Left lung (tissue), 10 donors: Measurements from ENCODE around the gene ELMO2. TPM values are rescaled to one million over a fixed set of nuclear protein-coding genes. Genes with fewer than 3 reads are reported as not detected.

Source experiments
- ATAC-seq: fragments of 200-7000 bp; cut with Tn5 transposase; one replicate; pipeline ENCODE4 v1.9.1; 2020; ENCODE audit warnings: moderate library complexity
- DNase-seq, 4 donors: peaks; one replicate each; pipeline ENCODE4 v3.0.0-alpha.2; 2013 to 2020
- H3K27ac ChIP-seq, 2 donors: fragments of 200-600 bp; sonication (generic) in 1 of 2; one replicate each; pipeline versions ENCODE4 v1.5.0 to v1.8.0; 2020 to 2021
- H3K27me3 ChIP-seq, 2 donors: fragments of 200-600 bp; sonication (generic) in 1 of 2; one replicate each; pipeline versions ENCODE4 v1.5.0 to v1.8.0; 2020 to 2021
- H3K36me3 ChIP-seq, 2 donors: fragments of 200-600 bp; sonication (generic) in 1 of 2; one replicate each; pipeline versions ENCODE4 v1.5.0 to v1.8.0; 2020 to 2021
- H3K4me1 ChIP-seq, 2 donors: fragments of 200-600 bp; one replicate each; pipeline ENCODE4 v1.8.0; 2021
- H3K4me3 ChIP-seq, 2 donors: fragments of 200-600 bp; sonication (generic) in 1 of 2; one replicate each; pipeline versions ENCODE4 v1.5.0 to v1.8.0; 2020 to 2021; ENCODE audit warnings: mild to moderate bottlenecking in 1 of 2
- H3K9me3 ChIP-seq, 2 donors: fragments of 200-600 bp; sonication (generic) in 1 of 2; one replicate each; pipeline versions ENCODE4 v1.5.0 to v1.8.0; 2020 to 2021
- CTCF ChIP-seq, 2 donors: fragments of 200-600 bp; sonication (generic) in 1 of 2; IDR thresholded peaks; one replicate each; pipeline versions ENCODE4 v1.5.0 to v1.8.0; 2021; ENCODE audit warnings: antibody characterized with exemption in 2 of 2
- intact Hi-C, 2 donors: fragments of 100-400 bp; cut with DNase I; formaldehyde crosslinking; loops; one replicate each; pipeline versions ENCODE4 v1.11.2 to v1.14.2; 2022
- polyA plus RNA-seq, 6 donors: library from polyadenylated mRNA; unstranded; fragments of 120-200 nt; gene quantifications; one replicate each; pipeline ENCODE4 v1.2.1, GENCODE V29; 2013; ENCODE audit not compliant: insufficient read length in 6 of 6
- total RNA-seq, 2 donors: library from RNA; stranded (reverse); fragmentation: NEBNext Ultra II Directional; extraction: Animal tissue kit (Norgen Biotek cat#: 25700); gene quantifications; one replicate each; pipeline ENCODE4 v1.2.1, GENCODE V29; 2021
- donor health status: DM: no; HTN: yes; CAD: no.
- donor health status: DM: no; HTN: no; CAD: no.

The ELMO2 gene
- total and polyA plus RNA-seq, 8 donors = 56.2 to 79.1 (median 60.5) TPM

- no peak overlapping the region for H3K4me3 ChIP-seq
- no peaks in the 10 kb centered on the region for H3K27me3 ChIP-seq
- no peak for ATAC-seq
- DNase-seq = no peak
- H3K36me3 ChIP-seq = peaks cover 0 to 99% of the 10 kb centered on the region in 2 donors
- no peaks in the 10 kb centered on the region for H3K9me3 ChIP-seq
- TF ChIP-seq CTCF (IDR thresholded peaks at IDR 0.05) = no peak
- H3K4me1 ChIP-seq = no peaks in the 10 kb centered on the region
- intact Hi-C loops = no loop called here
- H3K27ac ChIP-seq = no peak overlapping the region
These were observed 27.9 kb downstream of the ELMO2 start for GRCh38 chr20:46378412-46379009.

- Histone ChIP-seq H3K27me3 (no peaks in the 10 kb centered on the region), H3K4me1 (no peaks in the 10 kb centered on the region), H3K27ac (no peak overlapping the region), H3K36me3 (peaks cover 0 to 99% of the 10 kb centered on the region in 2 donors), H3K9me3 (no peaks in the 10 kb centered on the region), H3K4me3 (no peak overlapping the region)
- ATAC-seq = no peak
- DNase-seq = no peak
- intact Hi-C loops = no loop called here
- TF ChIP-seq CTCF (IDR thresholded peaks at IDR 0.05) = no peak
These were observed 28.9 kb downstream of the ELMO2 start for GRCh38 chr20:46377518-46377917.

- Histone ChIP-seq H3K36me3 (peaks cover 0 to 99% of the 10 kb centered on the region in 2 donors), H3K9me3 (no peaks in the 10 kb centered on the region), H3K27me3 (no peaks in the 10 kb centered on the region), H3K4me3 (no peak overlapping the region), H3K4me1 (no peaks in the 10 kb centered on the region), H3K27ac (no peak overlapping the region)
- DNase-seq (no peak), ATAC-seq (no peak)
- intact Hi-C loops = no loop called here
- TF ChIP-seq CTCF (IDR thresholded peaks at IDR 0.05) = no peak
These were observed 30.1 kb downstream of the ELMO2 start for GRCh38 chr20:46376196-46376785.

- DNase-seq = no peak
- Histone ChIP-seq H3K4me3 (no peak overlapping the region), H3K9me3 (no peaks in the 10 kb centered on the region), H3K4me1 (no peaks in the 10 kb centered on the region), H3K36me3 (peaks cover 0 to 99% of the 10 kb centered on the region in 2 donors), H3K27me3 (no peaks in the 10 kb centered on the region), H3K27ac (no peak overlapping the region)
- no peak for TF ChIP-seq CTCF (IDR thresholded peaks at IDR 0.05)
- intact Hi-C loops = no loop called here
- ATAC-seq = no peak
These were observed 30.6 kb downstream of the ELMO2 start for GRCh38 chr20:46375771-46376170.

- no peak overlapping the region for H3K4me3 ChIP-seq
- H3K36me3 ChIP-seq = peaks cover 5 to 97% of the 10 kb centered on the region in 2 donors
These were observed 32.0 kb downstream of the ELMO2 start for GRCh38 chr20:46374383-46374782.

More at GRCh38 chr20:46374383-46374782, 32.0 kb downstream of the ELMO2 start:
- ATAC-seq (no peak), DNase-seq (no peak)
- Histone ChIP-seq H3K4me1 (no peaks in the 10 kb centered on the region), H3K9me3 (no peaks in the 10 kb centered on the region), H3K27me3 (no peaks in the 10 kb centered on the region), H3K27ac (no peak overlapping the region)
- intact Hi-C loops = no loop called here
- no peak for TF ChIP-seq CTCF (IDR thresholded peaks at IDR 0.05)
